ENCODE results near the gene M1AP. TPM values are rescaled to one million over a fixed set of nuclear protein-coding genes. Genes with fewer than 3 reads are reported as not detected.

Gene M1AP
- polyA plus RNA-seq, 3 donors = 1.00 to 4.6 (median 1.8) TPM

DNA sequence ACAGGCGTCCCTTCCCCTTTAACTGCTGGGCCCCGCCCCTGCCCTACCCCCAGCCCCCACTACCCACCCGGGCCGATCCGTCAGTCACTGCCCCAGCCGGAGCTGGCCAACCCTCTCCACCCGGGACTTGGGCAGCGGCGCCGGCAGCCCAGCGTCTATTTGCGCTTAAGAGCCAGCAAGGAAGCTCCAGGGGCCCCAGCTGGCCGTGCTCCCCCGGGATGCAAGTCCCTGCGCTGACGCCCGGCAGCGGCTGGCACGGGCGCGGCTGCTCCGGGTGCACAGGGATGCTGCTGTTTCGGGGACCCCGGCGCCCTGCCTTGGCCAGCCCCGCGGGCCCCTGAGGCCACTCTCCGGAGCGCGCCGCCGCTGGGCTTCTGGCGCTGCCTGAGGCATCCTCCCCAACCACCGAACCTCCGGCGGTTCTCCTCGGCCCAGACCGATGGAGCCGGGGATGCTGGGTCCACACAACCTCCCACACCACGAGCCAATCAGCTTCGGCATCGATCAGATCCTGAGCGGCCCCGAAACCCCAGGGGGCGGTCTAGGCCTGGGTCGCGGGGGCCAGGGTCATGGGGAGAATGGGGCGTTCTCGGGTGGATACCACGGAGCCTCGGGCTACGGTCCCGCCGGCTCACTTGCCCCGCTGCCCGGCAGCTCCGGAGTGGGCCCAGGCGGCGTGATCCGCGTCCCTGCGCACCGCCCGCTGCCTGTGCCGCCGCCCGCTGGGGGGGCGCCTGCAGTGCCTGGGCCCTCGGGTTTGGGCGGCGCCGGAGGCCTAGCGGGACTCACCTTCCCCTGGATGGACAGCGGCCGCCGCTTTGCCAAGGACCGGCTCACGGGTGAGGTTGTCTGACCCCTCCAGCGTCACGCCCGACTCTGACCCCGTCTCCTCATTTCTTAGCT is 133.5 kb downstream of the M1AP start, which contains the start of gene TLX2:
Gene TLX2, plus strand, starts transcription at position 83 of the 903 bp plus-strand sequence. Its CDS starts 357 bp downstream, at position 440.
- H3K27me3 Mint-ChIP-seq (ENCODE audit: low read depth in 3 of 3) = peaks cover 85 to 100% (median 93%) of the 10 kb centered on the region in 3 donors
- no peak within 1 kb of the TSS for H3K27ac ChIP-seq (ENCODE audit: low read depth in 1 of 2, low read length in 2 of 2)
- H3K36me3 ChIP-seq (replicated peaks in 1 of 2; ENCODE audit: control insufficient read depth in 1 of 2, insufficient read depth in 2 of 2, low read length in 2 of 2) = no peaks in the 10 kb centered on the region
- H3K4me3 Mint-ChIP-seq = peak within 1 kb of the TSS; percentile 45 to 90
- H3K9ac ChIP-seq (ENCODE audit: insufficient read depth, low read length, poor library complexity, severe bottlenecking) = no peak within 1 kb of the TSS
- H3K9me3 Mint-ChIP-seq = peaks cover 2 to 28% (median 22%) of the 10 kb centered on the region in 7 donors
- H4K20me1 ChIP-seq (ENCODE audit: insufficient read depth, low read length) = no peaks in the 10 kb centered on the region
- no peak for TF ChIP-seq CTCF (IDR thresholded peaks at IDR 0.05)
- intact Hi-C loops (cut with micrococcal nuclease) = no loop called here
- H3K4me2 ChIP-seq (replicated peaks; ENCODE audit: extremely low read depth, low read length, poor library complexity, severe bottlenecking) = peak within 1 kb of the TSS; percentile 86
- peaks cover 39% of the 10 kb centered on the region for H3K4me1 Mint-ChIP-seq
- no peak for DNase-seq
- H3K27ac Mint-ChIP-seq = peak within 1 kb of the TSS in 2 of 7 donors; percentile 33 to 53
- H3K79me2 ChIP-seq (ENCODE audit: insufficient read depth, low read length) = no peaks in the 10 kb centered on the region
- H3K9me3 ChIP-seq (replicated peaks in 1 of 2; ENCODE audit: control insufficient read depth in 1 of 2, insufficient read depth in 1 of 2, low read length in 2 of 2) = peaks cover 0 to 24% of the 10 kb centered on the region in 2 donors
- 2% methylated on average over 76 of the region's 82 CpGs for WGBS (ENCODE audit: insufficient coverage)
- H2AFZ ChIP-seq (ENCODE audit: insufficient read depth, low read depth, low read length, poor library complexity, severe bottlenecking) = no peak within 1 kb of the TSS
- H3K36me3 Mint-ChIP-seq = peaks cover 10 to 12% of the 10 kb centered on the region in 2 donors
- H3K4me1 ChIP-seq (ENCODE audit: control insufficient read depth in 1 of 2, insufficient read depth in 2 of 2, low read length in 2 of 2) = peaks cover 26 to 32% of the 10 kb centered on the region in 2 donors
- peak within 1 kb of the TSS in 1 of 3 experiments; percentile 72 for H3K4me3 ChIP-seq (replicated peaks in 1 of 3; ENCODE audit: low read depth in 2 of 3, low read length in 3 of 3)
- H3K27me3 ChIP-seq (ENCODE audit: control insufficient read depth in 2 of 2, insufficient read depth in 2 of 2, low read length in 2 of 2) = peaks cover 85 to 99% of the 10 kb centered on the region in 2 donors

GRCh38 chr2:74513605-74514367 is 134.3 kb downstream of the M1AP start:
- TF ChIP-seq CTCF (IDR thresholded peaks at IDR 0.05) = no peak
- Histone ChIP-seq H3K4me3 (replicated peaks in 1 of 3; ENCODE audit: low read depth in 2 of 3, low read length in 3 of 3) (no peak overlapping the region), H3K27me3 (ENCODE audit: control insufficient read depth in 2 of 2, insufficient read depth in 2 of 2, low read length in 2 of 2) (peaks cover 80 to 98% of the 10 kb centered on the region in 2 donors), H2AFZ (ENCODE audit: insufficient read depth, low read depth, low read length, poor library complexity, severe bottlenecking) (no peak overlapping the region), H3K4me2 (replicated peaks; ENCODE audit: extremely low read depth, low read length, poor library complexity, severe bottlenecking) (peak overlapping the region; percentile 86), H3K36me3 (replicated peaks in 1 of 2; ENCODE audit: control insufficient read depth in 1 of 2, insufficient read depth in 2 of 2, low read length in 2 of 2) (no peaks in the 10 kb centered on the region), H3K4me1 (ENCODE audit: control insufficient read depth in 1 of 2, insufficient read depth in 2 of 2, low read length in 2 of 2) (peaks cover 26 to 32% of the 10 kb centered on the region in 2 donors), H4K20me1 (ENCODE audit: insufficient read depth, low read length) (no peaks in the 10 kb centered on the region), H3K79me2 (ENCODE audit: insufficient read depth, low read length) (no peaks in the 10 kb centered on the region), H3K27ac (ENCODE audit: low read depth in 1 of 2, low read length in 2 of 2) (no peak overlapping the region), H3K9me3 (replicated peaks in 1 of 2; ENCODE audit: control insufficient read depth in 1 of 2, insufficient read depth in 1 of 2, low read length in 2 of 2) (peaks cover 0 to 20% of the 10 kb centered on the region in 2 donors), H3K9ac (ENCODE audit: insufficient read depth, low read length, poor library complexity, severe bottlenecking) (no peak overlapping the region)
- peak in 1 of 3 donors; percentile 17 for DNase-seq
- intact Hi-C loops (cut with micrococcal nuclease) = no loop called here
- peak overlapping the region in 1 of 2 donors; percentile 60 for H3K4me3 Mint-ChIP-seq
- H3K36me3 Mint-ChIP-seq = peaks cover 10 to 14% of the 10 kb centered on the region in 2 donors
- 3% methylated on average over 51 of the region's 52 CpGs for WGBS (ENCODE audit: insufficient coverage)
- H3K4me1 Mint-ChIP-seq = peaks cover 39% of the 10 kb centered on the region
- H3K27me3 Mint-ChIP-seq (ENCODE audit: low read depth in 3 of 3) = peaks cover 81 to 100% (median 90%) of the 10 kb centered on the region in 3 donors
- H3K27ac Mint-ChIP-seq = no peak overlapping the region
- peaks cover 2 to 28% (median 23%) of the 10 kb centered on the region in 7 donors for H3K9me3 Mint-ChIP-seq

Measured in CD14-positive monocyte (primary cell).